Keratinocyte (primary cell): ENCODE results near the gene P2RY2. TPM values are rescaled to one million over a fixed set of nuclear protein-coding genes. Genes with fewer than 3 reads are reported as not detected.

ENCODE experiments used
- DNase-seq: peaks from one replicate; pipeline ENCODE4 v3.0.0-alpha.2; 2011; ENCODE audit warnings: low read depth, missing footprints, low spot score
- FAIRE-seq: peaks from 2 replicates; lab custom pipeline; 2011; peaks lifted over from hg19 to GRCh38; lab: Jason Lieb, UNC
- H2AFZ ChIP-seq: 2 replicates; pipeline ENCODE4 v1.6.0; 2012; ENCODE audit warnings: low read length, control low read depth, inconsistent platforms; ENCODE audit not compliant: control insufficient read depth
- H3K27ac ChIP-seq: 2 replicates; pipeline ENCODE4 v1.5.1; 2011; ENCODE audit warnings: low read length; ENCODE audit not compliant: control insufficient read depth, insufficient read depth
- H3K27me3 ChIP-seq: 3 replicates; pipeline ENCODE4 v1.6.0; 2011; ENCODE audit warnings: low read length; ENCODE audit not compliant: control insufficient read depth, insufficient read depth; ENCODE audit errors: extremely low read depth
- H3K36me3 ChIP-seq, 2 experiments: 2 replicates in 1 of 2; 3 replicates in 1 of 2; pipeline ENCODE4 v1.5.1; 2011; ENCODE audit warnings: low read length in 2 of 2, mild to moderate bottlenecking in 1 of 2; ENCODE audit not compliant: control insufficient read depth in 2 of 2, insufficient read depth in 2 of 2; ENCODE audit errors: extremely low read depth in 1 of 2
- H3K4me1 ChIP-seq: 3 replicates; pipeline ENCODE4 v1.5.1; 2011; ENCODE audit warnings: low read length; ENCODE audit not compliant: control insufficient read depth, insufficient read depth; ENCODE audit errors: extremely low read depth
- H3K4me2 ChIP-seq: 3 replicates; pipeline ENCODE4 v1.6.0; 2011; ENCODE audit warnings: low read depth, low read length; ENCODE audit not compliant: control insufficient read depth, insufficient read depth; ENCODE audit errors: extremely low read depth
- H3K4me3 ChIP-seq, 3 experiments: fragments of 200-600 bp in 1 of 3; sonication (generic) in 1 of 3; 2 replicates in 2 of 3; 3 replicates in 1 of 3; pipeline ENCODE4 v1.5.1; 2011 to 2016; ENCODE audit warnings: low read length in 3 of 3, mild to moderate bottlenecking in 3 of 3, control low read depth in 2 of 3, inconsistent platforms in 1 of 3, low read depth in 1 of 3, mixed read lengths in 1 of 3, mixed run types in 1 of 3, moderate library complexity in 1 of 3; ENCODE audit not compliant: control insufficient read depth in 2 of 3, insufficient read depth in 2 of 3; ENCODE audit errors: extremely low read depth in 1 of 3
- H3K79me2 ChIP-seq: 2 replicates; pipeline ENCODE4 v1.6.0; 2012; ENCODE audit warnings: low read length; ENCODE audit not compliant: control insufficient read depth, insufficient read depth
- H3K9ac ChIP-seq: 3 replicates; pipeline ENCODE4 v1.6.0; 2011; ENCODE audit warnings: low read length; ENCODE audit not compliant: control insufficient read depth, insufficient read depth; ENCODE audit errors: extremely low read depth
- H3K9me1 ChIP-seq: 3 replicates; pipeline ENCODE4 v1.6.0; 2011; ENCODE audit warnings: low read length; ENCODE audit not compliant: control insufficient read depth, insufficient read depth; ENCODE audit errors: extremely low read depth
- H3K9me3 ChIP-seq: 2 replicates; pipeline ENCODE4 v1.5.1; 2012; ENCODE audit warnings: low read depth, low read length; ENCODE audit not compliant: control insufficient read depth
- H4K20me1 ChIP-seq: 3 replicates; pipeline ENCODE4 v1.6.0; 2011; ENCODE audit warnings: low read length; ENCODE audit not compliant: control insufficient read depth, insufficient read depth; ENCODE audit errors: extremely low read depth
- EZH2 ChIP-seq: IDR thresholded peaks from one replicate; pipeline ENCODE4 v1.6.1; 2012; ENCODE audit warnings: inconsistent platforms, mild to moderate bottlenecking, low read length, moderate library complexity
- dilution Hi-C: fragments of 300-500 bp; cut with MboI; formaldehyde crosslinking; loops from one replicate; pipeline ENCODE4 v1.7.0; 2020; ENCODE audit warnings: low sequenced_read_pairs; ENCODE audit not compliant: extremely low pct_ligation_motif_present
- polyA plus RNA-seq, 5 experiments: library from polyadenylated mRNA; depleted of rRNA in 3 of 5; stranded (reverse) in 3 of 5; stranded (forward) in 1 of 5; unstranded in 1 of 5; fragments of >200 nt; gene quantifications; 1 replicate in 1 of 5; 2 replicates in 3 of 5; 3 replicates in 1 of 5; pipeline versions ENCODE4 v1.2.1 to v1.2.3, GENCODE V29; 2011 to 2012; ENCODE audit warnings: missing spikeins in 2 of 5, low read depth in 1 of 5, low replicate concordance in 1 of 5
- TF ChIP-seq, protein P1 (sequence below), 3 experiments: IDR thresholded peaks in 1 of 3; conservative IDR thresholded peaks in 1 of 3; optimal IDR thresholded peaks in 1 of 3; 2 replicates in 2 of 3; 3 replicates in 1 of 3; pipeline versions ENCODE3 to v1.5.1; 2011; ENCODE audit warnings: low read length in 3 of 3, mild to moderate bottlenecking in 3 of 3, moderate library complexity in 2 of 3, control low read depth in 1 of 3, inconsistent platforms in 1 of 3; ENCODE audit not compliant: insufficient read depth in 2 of 3; ENCODE audit errors: extremely low read depth in 1 of 3

The P2RY2 gene
- polyA plus RNA-seq, 1 donor (not counting 4 experiments of a cell fraction or from before 2014, with no cell fraction given): 5.1 TPM

GRCh38 chr11:73258104-73259035, 40.3 kb downstream of the P2RY2 start:
- H3K4me3 ChIP-seq: no peak overlapping the region
- H3K9me1 ChIP-seq: no peaks in the 10 kb centered on the region
- dilution Hi-C loops: no loop called here
- H3K27ac ChIP-seq: no peak overlapping the region
- no peak overlapping the region for H2AFZ ChIP-seq
- peaks cover 16% of the 10 kb centered on the region for H3K4me1 ChIP-seq
- TF ChIP-seq EZH2: no peak
- TF ChIP-seq, protein P1, sequence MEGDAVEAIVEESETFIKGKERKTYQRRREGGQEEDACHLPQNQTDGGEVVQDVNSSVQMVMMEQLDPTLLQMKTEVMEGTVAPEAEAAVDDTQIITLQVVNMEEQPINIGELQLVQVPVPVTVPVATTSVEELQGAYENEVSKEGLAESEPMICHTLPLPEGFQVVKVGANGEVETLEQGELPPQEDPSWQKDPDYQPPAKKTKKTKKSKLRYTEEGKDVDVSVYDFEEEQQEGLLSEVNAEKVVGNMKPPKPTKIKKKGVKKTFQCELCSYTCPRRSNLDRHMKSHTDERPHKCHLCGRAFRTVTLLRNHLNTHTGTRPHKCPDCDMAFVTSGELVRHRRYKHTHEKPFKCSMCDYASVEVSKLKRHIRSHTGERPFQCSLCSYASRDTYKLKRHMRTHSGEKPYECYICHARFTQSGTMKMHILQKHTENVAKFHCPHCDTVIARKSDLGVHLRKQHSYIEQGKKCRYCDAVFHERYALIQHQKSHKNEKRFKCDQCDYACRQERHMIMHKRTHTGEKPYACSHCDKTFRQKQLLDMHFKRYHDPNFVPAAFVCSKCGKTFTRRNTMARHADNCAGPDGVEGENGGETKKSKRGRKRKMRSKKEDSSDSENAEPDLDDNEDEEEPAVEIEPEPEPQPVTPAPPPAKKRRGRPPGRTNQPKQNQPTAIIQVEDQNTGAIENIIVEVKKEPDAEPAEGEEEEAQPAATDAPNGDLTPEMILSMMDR (optimal IDR thresholded peaks at IDR 0.05 in 1 of 3, IDR thresholded peaks at IDR 0.05 in 1 of 3, conservative IDR thresholded peaks at IDR 0.05 in 1 of 3; ENCODE audit: extremely low read depth in 1 of 3, insufficient read depth in 2 of 3, low read length in 3 of 3): no peak
- H3K9me3 ChIP-seq: no peaks in the 10 kb centered on the region
- H3K4me2 ChIP-seq: no peak overlapping the region
- no peaks in the 10 kb centered on the region for H3K79me2 ChIP-seq
- DNase-seq (no peak), FAIRE-seq (no peak)
- no peak overlapping the region for H3K9ac ChIP-seq
- no peaks in the 10 kb centered on the region for H4K20me1 ChIP-seq
- H3K36me3 ChIP-seq: no peaks in the 10 kb centered on the region
- H3K27me3 ChIP-seq: no peaks in the 10 kb centered on the region

DNA sequence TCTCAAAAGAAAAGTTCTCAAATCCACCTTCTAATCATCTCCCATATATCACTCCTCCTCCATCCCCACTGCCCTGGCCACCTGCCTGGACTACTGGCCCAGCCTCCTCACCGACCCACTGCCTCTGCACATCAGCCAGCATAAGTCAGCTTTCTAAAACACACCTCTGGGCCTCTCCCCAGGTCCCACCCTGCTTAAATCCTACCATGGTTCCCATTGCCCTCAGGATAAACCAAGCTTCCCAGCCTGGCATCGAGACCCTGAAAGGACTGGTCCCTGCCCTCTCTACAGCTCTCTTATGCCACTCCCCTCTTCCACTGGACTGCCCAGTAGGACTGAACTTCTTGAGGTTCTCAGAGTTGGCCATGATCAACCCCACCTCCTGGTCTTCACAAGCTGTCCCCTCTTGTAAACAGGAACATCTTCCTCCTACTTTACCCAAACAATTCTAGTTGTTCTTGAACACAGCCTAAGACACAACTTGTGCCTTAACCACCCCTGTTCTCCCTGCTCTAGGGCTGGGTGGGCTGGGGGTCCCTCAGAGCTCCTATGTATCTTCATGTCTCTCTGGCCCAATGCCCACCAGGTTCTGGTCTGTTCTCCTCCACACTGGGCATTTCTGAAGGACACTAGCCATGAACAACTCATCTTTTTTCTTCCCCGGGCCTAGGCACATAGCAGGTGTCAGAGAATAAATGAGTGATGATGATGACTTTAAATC, 41.5 kb downstream of the P2RY2 start:
- Histone ChIP-seq H4K20me1 (no peaks in the 10 kb centered on the region), H3K36me3 (no peaks in the 10 kb centered on the region), H3K4me1 (peaks cover 16% of the 10 kb centered on the region), H3K9me3 (no peaks in the 10 kb centered on the region), H3K27me3 (peaks cover 4% of the 10 kb centered on the region), H3K9ac (no peak overlapping the region), H2AFZ (no peak overlapping the region), H3K4me2 (no peak overlapping the region), H3K9me1 (no peaks in the 10 kb centered on the region), H3K27ac (no peak overlapping the region), H3K79me2 (no peaks in the 10 kb centered on the region), H3K4me3 (no peak overlapping the region)
- DNase-seq (no peak), FAIRE-seq (no peak)
- TF ChIP-seq, protein P1 (optimal IDR thresholded peaks at IDR 0.05 in 1 of 3, IDR thresholded peaks at IDR 0.05 in 1 of 3, conservative IDR thresholded peaks at IDR 0.05 in 1 of 3; ENCODE audit: extremely low read depth in 1 of 3, insufficient read depth in 2 of 3, low read length in 3 of 3): no peak
- no peak for TF ChIP-seq EZH2
- dilution Hi-C loops: no loop called here
